K562 (cell line): ENCODE results near the gene MRPL41. TPM values are rescaled to one million over a fixed set of nuclear protein-coding genes. Genes with fewer than 3 reads are reported as not detected.
"Not testable (repeated sequence)": the region's sequence is repeated elsewhere in the genome, so short reads cannot be mapped to it uniquely, and the experiment has no call there.

Experiments used
- ATAC-seq: fragments of 200-7000 bp; cut with Tn5 transposase; 3 replicates; pipeline ENCODE4 v1.9.1; 2020; ENCODE audit warnings: moderate library complexity
- BruUV-seq: library from RNA; stranded (reverse); fragments of 400-500 nt; replicated peaks from 2 replicates; lab custom pipeline; 2021; lab: Mats Ljungman, UMichigan
- CTCF ChIA-PET: fragments of 300-600 bp; formaldehyde crosslinking; extraction: SDS; loops from one replicate; lab custom pipeline; 2021; ENCODE audit warnings: low intra/inter-chr PET ratio; lab: Yijun Ruan, JAX
- POLR2A ChIA-PET: fragments of 300-600, 350-650 bp; sonication (Branson Sonifier 250); formaldehyde crosslinking; extraction: SDS; loops from one replicate; lab custom pipeline; 2021; ENCODE audit warnings: antibody characterized with exemption, inconsistent platforms; lab: Yijun Ruan, JAX
- DNase-seq, 4 experiments: peaks; one replicate each; pipeline versions ENCODE4 v3.0.0 to v3.0.0-alpha.2; 2011 to 2018; ENCODE audit warnings: low spot score in 3 of 4, mixed read lengths in 3 of 4; ENCODE audit errors: extremely low read depth in 1 of 4
- FAIRE-seq: peaks from 2 replicates; lab custom pipeline; 2011; peaks lifted over from hg19 to GRCh38; lab: Jason Lieb, UNC
- H2AFZ ChIP-seq: 2 replicates; pipeline ENCODE4 v1.6.0; 2011; ENCODE audit warnings: low read depth, low read length, control low read depth, inconsistent platforms
- H3K27ac ChIP-seq: fragments of 200-600 bp; 3 replicates; pipeline ENCODE4 v1.8.0; 2011; ENCODE audit warnings: low read depth, mild to moderate bottlenecking, control low read depth, inconsistent platforms, low read length, moderate library complexity, mixed read lengths; ENCODE audit errors: extremely low read depth
- H3K27me3 ChIP-seq, 2 experiments: fragments of 300-600 bp in 1 of 2; 2 replicates in 1 of 2; 3 replicates in 1 of 2; pipeline versions ENCODE4 v1.6.0 to v1.8.0; 2011; ENCODE audit warnings: inconsistent platforms in 2 of 2, low read length in 2 of 2, mild to moderate bottlenecking in 1 of 2, mixed read lengths in 1 of 2, moderate library complexity in 1 of 2; ENCODE audit not compliant: control insufficient read depth in 2 of 2, insufficient read depth in 2 of 2
- H3K36me3 ChIP-seq: fragments of 300-600 bp; 3 replicates; pipeline ENCODE4 v1.8.0; 2011; ENCODE audit warnings: mild to moderate bottlenecking, low read length, inconsistent platforms; ENCODE audit not compliant: control insufficient read depth, insufficient read depth
- H3K4me1 ChIP-seq, 2 experiments: fragments of 200-600 bp in 1 of 2; replicated peaks in 1 of 2; 2 replicates in 1 of 2; 3 replicates in 1 of 2; pipeline versions ENCODE4 v1.5.1 to v1.8.0; 2011; ENCODE audit warnings: inconsistent platforms in 2 of 2, low read length in 2 of 2, mild to moderate bottlenecking in 1 of 2, mixed read lengths in 1 of 2, moderate library complexity in 1 of 2; ENCODE audit not compliant: control insufficient read depth in 2 of 2, insufficient read depth in 2 of 2
- H3K4me2 ChIP-seq: 2 replicates; pipeline ENCODE4 v1.6.1; 2011; ENCODE audit warnings: low read length, control low read depth, inconsistent platforms, mixed read lengths; ENCODE audit not compliant: insufficient read depth
- H3K4me3 ChIP-seq: fragments of 200-600 bp; sonication (generic), shearing (Covaris generic); 2 replicates; pipeline ENCODE4 v1.5.1; 2016; ENCODE audit warnings: control low read depth, inconsistent platforms
- H3K79me2 ChIP-seq: fragments of 200-600 bp; 3 replicates; pipeline ENCODE4 v1.8.0; 2011; ENCODE audit warnings: low read length, inconsistent platforms; ENCODE audit not compliant: control insufficient read depth, insufficient read depth
- H3K9ac ChIP-seq, 2 experiments: 2 replicates each; pipeline versions ENCODE4 v1.6.0 to v1.6.1; 2011; ENCODE audit warnings: low read depth in 2 of 2, low read length in 2 of 2, control low read depth in 1 of 2, inconsistent platforms in 1 of 2, mild to moderate bottlenecking in 1 of 2, mixed read lengths in 1 of 2; ENCODE audit not compliant: insufficient read depth in 1 of 2
- H3K9me1 ChIP-seq: one replicate; pipeline ENCODE4 v1.6.0; 2011; ENCODE audit warnings: inconsistent platforms, mild to moderate bottlenecking, low read length, moderate library complexity; ENCODE audit not compliant: control insufficient read depth, insufficient read depth
- H3K9me3 ChIP-seq: replicated peaks from 2 replicates; pipeline ENCODE4 v1.5.1; 2011; ENCODE audit warnings: low read depth, low read length, inconsistent platforms; ENCODE audit not compliant: control insufficient read depth, insufficient read depth
- H4K20me1 ChIP-seq: replicated peaks from 2 replicates; pipeline ENCODE4 v1.6.1; 2011; ENCODE audit warnings: low read length, inconsistent platforms, mixed read lengths; ENCODE audit not compliant: control insufficient read depth, insufficient read depth
- HNRNPL ChIP-seq: fragments of 200-400 bp; formaldehyde crosslinking; IDR thresholded peaks from 2 replicates; pipeline ENCODE4 v1.6.1; 2017; ENCODE audit warnings: low read depth, mild to moderate bottlenecking, low read length
- MAX ChIP-seq: sonication (generic); formaldehyde crosslinking; IDR thresholded peaks from 2 replicates; pipeline ENCODE4 v1.9.0; 2022; ENCODE audit warnings: mild to moderate bottlenecking, missing genetic modification reagents
- NCOA2 ChIP-seq, 2 experiments: fragments of 450-650 bp; IDR thresholded peaks; 2 replicates each; pipeline ENCODE4 v1.6.1; 2018; ENCODE audit warnings: mild to moderate bottlenecking in 2 of 2, moderate library complexity in 1 of 2; ENCODE audit not compliant: partially characterized antibody in 2 of 2
- WGBS: fragments of 100-300 bp; shearing (Covaris generic); methylation state at CpG from one replicate; pipeline ENCODE4 v1.1.6; 2016; ENCODE audit warnings: low coverage, mixed read lengths; ENCODE audit not compliant: insufficient coverage; ENCODE audit errors: missing lambda C conversion rate; 5-methylcytosine and 5-hydroxymethylcytosine counted together
- in situ Hi-C: fragments of 300-500 bp; cut with MboI; formaldehyde crosslinking; loops from 4 replicates; pipeline ENCODE4 v1.15.0; 2018; ENCODE audit warnings: inconsistent platforms, mixed read lengths
- intact Hi-C: fragments of 100-400 bp; cut with micrococcal nuclease; formaldehyde crosslinking; loops from 2 replicates; pipeline ENCODE4 v1.14.2; 2022
- polyA plus RNA-seq, 8 experiments: library from polyadenylated mRNA; depleted of rRNA in 4 of 8; stranded (reverse) in 5 of 8; unstranded in 3 of 8; fragments of >200 nt; fragmentation: Nextera tagmentation in 2 of 8; fragmentation: Illumina TruSeq in 1 of 8; extraction: Ambion mirVana in 2 of 8; extraction: Trizol in 1 of 8; gene quantifications; 2 replicates each; pipeline versions ENCODE4 v1.2.1 to v1.2.3, GENCODE V29; 2011 to 2014; ENCODE audit warnings: inconsistent platforms in 1 of 8, missing spikeins in 1 of 8
- total RNA-seq, 7 experiments: library from RNA; depleted of rRNA in 6 of 7; stranded (reverse); fragments of >200 nt in 6 of 7; fragmentation: Illumina TruSeq in 2 of 7; extraction: Trizol in 2 of 7; gene quantifications; 2 replicates each; pipeline versions ENCODE4 v1.2.1 to v1.2.3, GENCODE V29; 2011 to 2021; ENCODE audit warnings: low replicate concordance in 1 of 7
- TF ChIP-seq, protein P1 (sequence below), 2 experiments: IDR thresholded peaks; 2 replicates each; pipeline ENCODE4 v1.6.1; 2011; ENCODE audit warnings: borderline replicate concordance in 1 of 2, control low read depth in 1 of 2, low read depth in 1 of 2, low read length in 1 of 2, mild to moderate bottlenecking in 1 of 2, mixed read lengths in 1 of 2, moderate library complexity in 1 of 2; ENCODE audit not compliant: insufficient read depth in 1 of 2, insufficient read length in 1 of 2, poor library complexity in 1 of 2, severe bottlenecking in 1 of 2; ENCODE audit errors: extremely low read depth in 1 of 2

Gene MRPL41
- total and polyA plus RNA-seq, 9 of the 15 experiments (the other 6 are each of a cell fraction or from before 2014, with no cell fraction given), result 2.6 to 259 (median 21.6) TPM

DNA sequence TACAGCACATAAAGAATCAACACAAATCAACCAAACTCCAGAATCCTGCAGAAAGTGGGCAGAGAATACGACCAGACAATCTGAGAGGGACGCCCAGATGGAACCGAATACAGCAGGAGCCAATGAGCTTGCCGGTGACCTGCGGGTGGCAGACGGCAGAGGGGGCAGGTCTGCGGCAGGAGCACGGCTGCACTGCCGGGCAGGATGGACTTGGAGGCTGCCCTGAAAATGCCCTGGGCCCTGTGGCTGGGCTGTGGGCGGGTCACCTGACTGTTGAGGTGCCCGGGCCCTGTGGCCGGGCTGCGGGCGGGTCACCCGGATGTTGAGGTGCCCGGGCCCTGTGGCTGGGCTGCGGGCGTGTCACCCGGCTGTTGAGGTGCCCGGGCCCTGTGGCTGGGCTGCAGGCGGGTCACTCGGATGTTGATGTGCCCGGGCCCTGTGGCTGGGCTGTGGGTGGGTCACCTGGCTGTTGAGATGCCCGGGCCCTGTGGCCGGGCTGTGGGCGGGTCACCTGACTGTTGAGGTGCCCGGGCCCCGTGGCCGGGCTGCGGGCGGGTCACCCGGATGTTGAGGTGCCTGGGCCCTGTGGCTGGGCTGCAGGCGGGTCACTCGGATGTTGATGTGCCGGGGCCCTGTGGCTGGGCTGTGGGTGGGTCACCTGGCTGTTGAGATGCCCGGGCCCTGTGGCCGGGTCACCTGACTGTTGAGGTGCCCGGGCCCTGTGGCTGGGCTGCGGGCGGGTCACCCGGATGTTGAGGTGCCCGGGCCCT is 37.7 kb upstream of the MRPL41 start:
- BruUV-seq, H3K9ac ChIP-seq, H3K4me3 ChIP-seq, H3K36me3 ChIP-seq, ATAC-seq, CTCF ChIA-PET, H3K27me3 ChIP-seq, FAIRE-seq, H3K9me3 ChIP-seq, H2AFZ ChIP-seq, H4K20me1 ChIP-seq, H3K9me1 ChIP-seq, POLR2A ChIA-PET, H3K79me2 ChIP-seq, intact Hi-C loops, in situ Hi-C loops, DNase-seq, H3K4me2 ChIP-seq, H3K27ac ChIP-seq: not testable (repeated sequence)
- peaks cover 13 to 36% of the 10 kb centered on the region in 2 experiments; a peak in 4 of 5 replicates for H3K4me1 ChIP-seq
- WGBS, result 77% methylated on average over 21 of the region's 42 CpGs
- 0 out of 2 replicates have a peak, but pooled peaks have one; percentile 32 for TF ChIP-seq HNRNPL

GRCh38 chr9:137514691-137515337 is 36.9 kb upstream of the MRPL41 start:
- ATAC-seq (no peak), DNase-seq (no peak), FAIRE-seq (no peak)
- POLR2A ChIA-PET, result interaction anchor here (0.7 kb wide), 2 partner anchors 17 to 31 kb away, joined by 3 to 4 read pairs; no protein-coding TSS in a partner anchor
- CTCF ChIA-PET, result no interaction called here
- Histone ChIP-seq H3K4me3 (no peak overlapping the region), H3K4me1 (peaks cover 13 to 44% of the 10 kb centered on the region in 2 experiments; a peak in 4 of 5 replicates), H3K27me3 (no peaks in the 10 kb centered on the region), H4K20me1 (no peaks in the 10 kb centered on the region), H3K9me1 (no peaks in the 10 kb centered on the region), H3K4me2 (no peak overlapping the region), H3K36me3 (no peaks in the 10 kb centered on the region), H3K9ac (no peak overlapping the region; a peak in 1 of 4 replicates), H3K79me2 (no peaks in the 10 kb centered on the region), H2AFZ (no peak overlapping the region), H3K9me3 (no peaks in the 10 kb centered on the region), H3K27ac (no peak overlapping the region)
- intact Hi-C loops (no loop called here), in situ Hi-C loops (no loop called here)
- 58% methylated on average over 4 of the region's 30 CpGs for WGBS
- TF ChIP-seq NCOA2 (IDR thresholded peaks at IDR 0.05; ENCODE audit: partially characterized antibody in 2 of 2) (no peak), MAX (CRISPR knock-in tag) (peak; percentile 65)
- TF ChIP-seq, protein P1, sequence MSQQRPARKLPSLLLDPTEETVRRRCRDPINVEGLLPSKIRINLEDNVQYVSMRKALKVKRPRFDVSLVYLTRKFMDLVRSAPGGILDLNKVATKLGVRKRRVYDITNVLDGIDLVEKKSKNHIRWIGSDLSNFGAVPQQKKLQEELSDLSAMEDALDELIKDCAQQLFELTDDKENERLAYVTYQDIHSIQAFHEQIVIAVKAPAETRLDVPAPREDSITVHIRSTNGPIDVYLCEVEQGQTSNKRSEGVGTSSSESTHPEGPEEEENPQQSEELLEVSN (IDR thresholded peaks at IDR 0.05; ENCODE audit: borderline replicate concordance in 1 of 2, extremely low read depth in 1 of 2, insufficient read depth in 1 of 2, insufficient read length in 1 of 2, low read depth in 1 of 2, low read length in 1 of 2, poor library complexity in 1 of 2, severe bottlenecking in 1 of 2), result peak in 1 of 2 experiments; percentile 50
- BruUV-seq, result no TSS peak
